ENCODE data around the gene MRPS10.

GRCh38 chr6:42260396-42260888 lies 42.8 kb upstream of the MRPS10 start:
- TF ChIP-seq CTCF (IDR thresholded peaks at IDR 0.05; ENCODE audit: low read depth, low read length, poor library complexity, severe bottlenecking) (no peak), EZH2phosphoT487 (IDR thresholded peaks at IDR 0.05; ENCODE audit: borderline replicate concordance, low read length) (no peak)
